Hepatocyte (in vitro differentiated cells): ENCODE data around the gene FAM13C.

Source experiments
- CTCF ChIP-seq: fragments of 200-600 bp; sonication (generic); IDR thresholded peaks from 2 replicates; pipeline ENCODE4 v1.5.1; 2016; ENCODE audit warnings: antibody characterized with exemption, mild to moderate bottlenecking; ENCODE audit not compliant: poor library complexity
- EZH2 ChIP-seq: fragments of 200-600 bp; sonication (generic); IDR thresholded peaks from 2 replicates; pipeline ENCODE4 v1.6.1; 2016; ENCODE audit warnings: antibody characterized with exemption, mild to moderate bottlenecking, borderline replicate concordance
- EZH2phosphoT487 ChIP-seq: fragments of 200-600 bp; sonication (generic); IDR thresholded peaks from one replicate; pipeline ENCODE4 v1.6.1; 2018; ENCODE audit warnings: antibody characterized with exemption, mild to moderate bottlenecking, low read depth, moderate library complexity; ENCODE audit not compliant: unreplicated experiment, severe bottlenecking

DNA sequence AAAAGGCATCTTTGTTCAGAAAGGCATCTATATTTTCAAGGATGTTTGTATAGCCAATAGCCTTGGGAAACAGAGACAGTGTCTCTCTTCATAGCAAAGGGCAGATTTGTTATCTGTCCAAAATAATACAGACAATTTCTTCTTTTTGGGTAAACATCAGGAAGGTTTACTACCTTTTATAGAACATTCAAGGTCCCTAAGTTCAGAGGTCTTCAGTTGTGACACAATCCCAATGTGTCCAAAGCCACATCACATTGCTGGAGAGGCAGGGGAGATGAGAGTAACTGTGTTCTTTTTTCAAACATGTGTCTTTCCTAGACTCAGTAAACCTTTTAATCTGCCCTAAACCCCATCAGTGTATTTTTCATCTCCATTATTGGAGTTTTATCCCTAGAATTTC, 33.6 kb upstream of the FAM13C start:
- TF ChIP-seq EZH2, result no peak
- no peak for TF ChIP-seq CTCF
- TF ChIP-seq EZH2phosphoT487, result no peak
